Spleen (tissue), 11 donors: ENCODE results near the gene LTB4R2. TPM values are rescaled to one million over a fixed set of nuclear protein-coding genes. Genes with fewer than 3 reads are reported as not detected.

Experiments
- DNase-seq: peaks from one replicate; pipeline ENCODE4 v3.0.0-alpha.2; 2020
- H3K27ac ChIP-seq, 8 donors: fragments of 200-600 bp; sonication (generic) in 7 of 8; 1 replicate in 4 of 8; 2 replicates in 4 of 8; pipeline versions ENCODE4 v1.5.0 to v1.8.0; 2016 to 2021; ENCODE audit warnings: inconsistent platforms in 4 of 8, mild to moderate bottlenecking in 4 of 8, moderate library complexity in 1 of 8
- H3K27me3 ChIP-seq, 7 donors: fragments of 200-600 bp; sonication (generic) in 6 of 7; replicated peaks in 1 of 7; 1 replicate in 4 of 7; 2 replicates in 3 of 7; pipeline versions ENCODE4 v1.5.0 to v1.8.0; 2016 to 2021; ENCODE audit warnings: inconsistent platforms in 3 of 7, mild to moderate bottlenecking in 1 of 7
- H3K36me3 ChIP-seq, 6 donors: fragments of 200-600 bp; sonication (generic) in 5 of 6; 1 replicate in 4 of 6; 2 replicates in 2 of 6; pipeline versions ENCODE4 v1.5.0 to v1.8.0; 2016 to 2021; ENCODE audit warnings: inconsistent platforms in 2 of 6
- H3K4me1 ChIP-seq, 6 donors: fragments of 200-600 bp; sonication (generic) in 5 of 6; 1 replicate in 3 of 6; 2 replicates in 3 of 6; pipeline versions ENCODE4 v1.5.0 to v1.8.0; 2016 to 2021; ENCODE audit warnings: inconsistent platforms in 3 of 6
- H3K4me3 ChIP-seq, 8 donors: fragments of 200-600 bp; sonication (generic) in 7 of 8; 1 replicate in 4 of 8; 2 replicates in 4 of 8; pipeline versions ENCODE4 v1.5.0 to v1.8.0; 2016 to 2021; ENCODE audit warnings: inconsistent platforms in 4 of 8, mild to moderate bottlenecking in 4 of 8, moderate library complexity in 2 of 8
- H3K9me3 ChIP-seq, 8 donors: fragments of 200-600 bp; sonication (generic) in 7 of 8; 1 replicate in 4 of 8; 2 replicates in 4 of 8; pipeline versions ENCODE4 v1.5.0 to v1.8.0; 2016 to 2021; ENCODE audit warnings: inconsistent platforms in 4 of 8
- CTCF ChIP-seq, 11 experiments: fragments of 200-600 bp in 7 of 11; fragments of 450-650 bp in 4 of 11; sonication (generic) in 4 of 11; IDR thresholded peaks in 8 of 11; conservative IDR thresholded peaks in 3 of 11; 1 replicate in 7 of 11; 2 replicates in 4 of 11; pipeline versions ENCODE4 v1.4.0 to v1.8.0; 2016 to 2021; ENCODE audit warnings: antibody characterized with exemption in 11 of 11, inconsistent platforms in 4 of 11, mild to moderate bottlenecking in 1 of 11
- POLR2A ChIP-seq, 3 donors: fragments of 450-650 bp; IDR thresholded peaks; one replicate each; pipeline ENCODE4 v1.5.1; 2017; ENCODE audit warnings: antibody characterized with exemption in 3 of 3, mild to moderate bottlenecking in 1 of 3
- POLR2AphosphoS5 ChIP-seq, 3 donors: sonication (generic); formaldehyde crosslinking; IDR thresholded peaks; one replicate each; pipeline ENCODE4 v1.5.1; 2017; ENCODE audit warnings: antibody characterized with exemption in 3 of 3
- WGBS, 5 donors: extraction: QIAGEN DNeasy Blood & Tissue Kit in 3 of 5; methylation state at CpG; one replicate each; pipeline versions ENCODE4 v1.1.5 to v1.1.7; 2013 to 2018; 5-methylcytosine and 5-hydroxymethylcytosine counted together
- intact Hi-C: fragments of 100-400 bp; cut with DNase I; formaldehyde crosslinking; loops from one replicate; pipeline ENCODE4 v1.15.0; 2023; ENCODE audit warnings: low total_unique reads
- polyA plus RNA-seq, 3 donors: library from polyadenylated mRNA; stranded (reverse); fragments of 200-250 nt; gene quantifications; one replicate each; pipeline ENCODE4 v1.2.1, GENCODE V29; 2013
- total RNA-seq, 7 donors: library from RNA; depleted of rRNA in 3 of 7; stranded (reverse); fragments of >200 nt in 3 of 7; fragmentation: NEBNext Ultra II Directional in 4 of 7; extraction: Animal tissue kit (Norgen Biotek cat#: 25700) in 4 of 7; gene quantifications; one replicate each; pipeline versions ENCODE4 v1.1.0 to v1.2.1, GENCODE V29; 2016 to 2021
- donor health status: healthy with polysubstance abuse.
- donor health status: DM: no; HTN: no; CAD: no; lungs with moderate emphysema.
- donor health status: DM: no; HTN: no; CAD: no.
- donor health status: Bipolar disorder and iron deficiency.
- donor health status: healthy.
- donor health status: DM: no; HTN: no; CAD: no.
- donor health status: DM: yes; HTN: yes; CAD: no.

The LTB4R2 gene
- total and polyA plus RNA-seq, 10 donors, result 0.83 to 32.3 (median 13.9) TPM

GRCh38 chr14:24323341-24323740 is 13.4 kb downstream of the LTB4R2 start:
- H3K27ac ChIP-seq, result no peak overlapping the region
- no peaks in the 10 kb centered on the region for H3K27me3 ChIP-seq
- 72 to 81% (median 75%) methylated on average over 3 of the region's 3 CpGs for WGBS, 5 donors

GRCh38 chr14:24324024-24324423 is 14.1 kb downstream of the LTB4R2 start:
- WGBS, 5 donors, result 76 to 94% (median 82%) methylated on average over 6 of the region's 6 CpGs
- intact Hi-C loops, result no loop called here
- Histone ChIP-seq H3K4me1 (peaks cover 10 to 48% (median 28%) of the 10 kb centered on the region in 6 donors), H3K36me3 (peaks cover 0 to 55% (median 2%) of the 10 kb centered on the region in 6 donors), H3K27ac (no peak overlapping the region), H3K27me3 (no peaks in the 10 kb centered on the region), H3K9me3 (no peaks in the 10 kb centered on the region), H3K4me3 (no peak overlapping the region)
- TF ChIP-seq POLR2AphosphoS5 (IDR thresholded peaks at IDR 0.05), result no peak
- TF ChIP-seq CTCF (IDR thresholded peaks at IDR 0.05 in 8 of 11, conservative IDR thresholded peaks at IDR 0.05 in 3 of 11), result no peak
- TF ChIP-seq POLR2A (IDR thresholded peaks at IDR 0.05), result no peak
- no peak for DNase-seq

More at GRCh38 chr14:24323341-24323740, 13.4 kb downstream of the LTB4R2 start:
- Histone ChIP-seq H3K4me1 (peaks cover 8 to 48% (median 24%) of the 10 kb centered on the region in 6 donors), H3K36me3 (peaks cover 0 to 61% (median 2%) of the 10 kb centered on the region in 6 donors), H3K9me3 (no peaks in the 10 kb centered on the region), H3K4me3 (no peak overlapping the region)
- intact Hi-C loops, result no loop called here
- no peak for DNase-seq
- TF ChIP-seq POLR2AphosphoS5 (IDR thresholded peaks at IDR 0.05), result no peak
- no peak for TF ChIP-seq POLR2A (IDR thresholded peaks at IDR 0.05)
- no peak for TF ChIP-seq CTCF (IDR thresholded peaks at IDR 0.05 in 8 of 11, conservative IDR thresholded peaks at IDR 0.05 in 3 of 11)

- no peak for TF ChIP-seq CTCF (IDR thresholded peaks at IDR 0.05 in 8 of 11, conservative IDR thresholded peaks at IDR 0.05 in 3 of 11)
- TF ChIP-seq POLR2A (IDR thresholded peaks at IDR 0.05), result no peak
- TF ChIP-seq POLR2AphosphoS5 (IDR thresholded peaks at IDR 0.05), result no peak
- Histone ChIP-seq H3K9me3 (no peaks in the 10 kb centered on the region), H3K4me3 (no peak overlapping the region), H3K27me3 (no peaks in the 10 kb centered on the region), H3K27ac (no peak overlapping the region), H3K36me3 (peaks cover 0 to 45% (median 2%) of the 10 kb centered on the region in 6 donors), H3K4me1 (peaks cover 11 to 53% (median 39%) of the 10 kb centered on the region in 6 donors)
- WGBS, 5 donors, result 54 to 68% (median 57%) methylated on average over 5 of the region's 5 CpGs
- no peak for DNase-seq
- intact Hi-C loops, result no loop called here
These were observed 15.1 kb downstream of the LTB4R2 start for GRCh38 chr14:24325041-24325530.

- peaks cover 0 to 43% (median 0%) of the 10 kb centered on the region in 6 donors for H3K36me3 ChIP-seq
- no peak for TF ChIP-seq POLR2A (IDR thresholded peaks at IDR 0.05)
- WGBS, 5 donors, result 84 to 92% (median 88%) methylated on average over 7 to 9 of the region's 9 CpGs
- peaks cover 11 to 62% (median 46%) of the 10 kb centered on the region in 6 donors for H3K4me1 ChIP-seq
- no peaks in the 10 kb centered on the region for H3K27me3 ChIP-seq
- H3K9me3 ChIP-seq, result no peaks in the 10 kb centered on the region
- no peak overlapping the region for H3K27ac ChIP-seq
- intact Hi-C loops, result no loop called here
- no peak overlapping the region for H3K4me3 ChIP-seq
- DNase-seq, result no peak
These were observed 16.0 kb downstream of the LTB4R2 start for GRCh38 chr14:24325963-24326362.
